Measurements from ENCODE around the gene THG1L.

THG1L gene

GRCh38 chr5:157740229-157740610 lies 9.0 kb downstream of the THG1L start:
- H3K4me3 ChIP-seq (ENCODE audit: low read depth, low read length): no peak overlapping the region
- no peak for DNase-seq (ENCODE audit: low read depth)
- peak; percentile 52 for TF ChIP-seq CTCF (IDR thresholded peaks at IDR 0.05; ENCODE audit: low read depth, low read length, missing control alignments)
- in situ Hi-C loops (cut with HindIII; ENCODE audit: low sequenced_read_pairs): no loop called here

- TF ChIP-seq CTCF (IDR thresholded peaks at IDR 0.05; ENCODE audit: low read depth, low read length, missing control alignments): no peak
- H3K4me3 ChIP-seq (ENCODE audit: low read depth, low read length): no peak overlapping the region
- no peak for DNase-seq (ENCODE audit: low read depth)
- in situ Hi-C loops (cut with HindIII; ENCODE audit: low sequenced_read_pairs): no loop called here
Observed at GRCh38 chr5:157741131-157741530, 9.9 kb downstream of the THG1L start.

GRCh38 chr5:157743163-157744050 lies 12.2 kb downstream of the THG1L start, which contains the start of gene LSM11:
Gene LSM11, plus strand, starts transcription at chr5:157743712. Its CDS starts 39 bp downstream, at chr5:157743751.
- peak within 1 kb of the TSS; percentile 65 for H3K4me3 ChIP-seq (ENCODE audit: low read depth, low read length)
- TF ChIP-seq CTCF (IDR thresholded peaks at IDR 0.05; ENCODE audit: low read depth, low read length, missing control alignments): peak; percentile 100
- in situ Hi-C loops (cut with HindIII; ENCODE audit: low sequenced_read_pairs): no loop called here
- DNase-seq (ENCODE audit: low read depth): peak; percentile 59

GRCh38 chr5:157744051-157745011 lies 13.1 kb downstream of the THG1L start:
- H3K4me3 ChIP-seq (ENCODE audit: low read depth, low read length): peak overlapping the region; percentile 65
- in situ Hi-C loops (cut with HindIII; ENCODE audit: low sequenced_read_pairs): no loop called here
- TF ChIP-seq CTCF (IDR thresholded peaks at IDR 0.05; ENCODE audit: low read depth, low read length, missing control alignments): no peak
- no peak for DNase-seq (ENCODE audit: low read depth)

- no peak for DNase-seq (ENCODE audit: low read depth)
- in situ Hi-C loops (cut with HindIII; ENCODE audit: low sequenced_read_pairs): no loop called here
- TF ChIP-seq CTCF (IDR thresholded peaks at IDR 0.05; ENCODE audit: low read depth, low read length, missing control alignments): no peak
- no peak overlapping the region for H3K4me3 ChIP-seq (ENCODE audit: low read depth, low read length)
Observed at GRCh38 chr5:157745041-157745456, 13.8 kb downstream of the THG1L start.

GRCh38 chr5:157747173-157747740 lies 16.0 kb downstream of the THG1L start:
- H3K4me3 ChIP-seq (ENCODE audit: low read depth, low read length): no peak overlapping the region
- in situ Hi-C loops (cut with HindIII; ENCODE audit: low sequenced_read_pairs): no loop called here
- no peak for DNase-seq (ENCODE audit: low read depth)
- no peak for TF ChIP-seq CTCF (IDR thresholded peaks at IDR 0.05; ENCODE audit: low read depth, low read length, missing control alignments)

Measured in astrocyte of the cerebellum (primary cell).